MM.1S (cell line): ENCODE results near the gene CBLB.

ENCODE experiments used
- DNase-seq: peaks from one replicate; pipeline ENCODE4 v3.0.0-alpha.2; 2015
- H2AFZ ChIP-seq: fragments of 300-600 bp; sonication (generic); 2 replicates; pipeline ENCODE4 v1.6.0; 2016; ENCODE audit warnings: antibody characterized with exemption, low read length
- H3F3A ChIP-seq: fragments of 300-600 bp; sonication (generic); 2 replicates; pipeline ENCODE4 v1.6.1; 2016; ENCODE audit warnings: mild to moderate bottlenecking, antibody characterized with exemption, low read length, moderate library complexity, mixed read lengths; ENCODE audit not compliant: insufficient read depth
- H3K27ac ChIP-seq: fragments of 300-600 bp; sonication (generic); 2 replicates; pipeline ENCODE4 v1.5.1; 2016; ENCODE audit warnings: mild to moderate bottlenecking, low read length
- H3K27me3 ChIP-seq: fragments of 300-600 bp; sonication (generic); replicated peaks from 2 replicates; pipeline ENCODE4 v1.6.0; 2016; ENCODE audit warnings: low read length; ENCODE audit not compliant: insufficient read depth
- H3K36me3 ChIP-seq: fragments of 300-600 bp; sonication (generic); replicated peaks from 2 replicates; pipeline ENCODE4 v1.6.1; 2016; ENCODE audit warnings: mild to moderate bottlenecking, low read length, mixed read lengths; ENCODE audit not compliant: insufficient read depth
- H3K4me1 ChIP-seq: fragments of 300-600 bp; sonication (generic); 2 replicates; pipeline ENCODE4 v1.6.1; 2016; ENCODE audit warnings: low read length, mixed read lengths
- H3K4me2 ChIP-seq: fragments of 300-600 bp; sonication (generic); 2 replicates; pipeline ENCODE4 v1.6.0; 2016; ENCODE audit warnings: low read depth, low read length
- H3K4me3 ChIP-seq: fragments of 300-600 bp; sonication (generic); 2 replicates; pipeline ENCODE4 v1.5.1; 2016; ENCODE audit warnings: low read length, mixed read lengths
- H3K79me2 ChIP-seq: fragments of 300-600 bp; sonication (generic); 2 replicates; pipeline ENCODE4 v1.6.1; 2016; ENCODE audit warnings: mixed run types, low read length, mixed read lengths
- H3K9ac ChIP-seq: fragments of 300-600 bp; sonication (generic); 2 replicates; pipeline ENCODE4 v1.6.1; 2016; ENCODE audit warnings: low read length, mixed read lengths
- H3K9me2 ChIP-seq: fragments of 300-600 bp; sonication (generic); replicated peaks from 2 replicates; pipeline ENCODE4 v1.6.1; 2016; ENCODE audit warnings: mild to moderate bottlenecking, low read length, mixed read lengths; ENCODE audit not compliant: insufficient read depth
- H3K9me3 ChIP-seq: fragments of 300-600 bp; sonication (generic); replicated peaks from 2 replicates; pipeline ENCODE4 v1.6.1; 2016; ENCODE audit warnings: mild to moderate bottlenecking, low read length, mixed read lengths; ENCODE audit not compliant: insufficient read depth
- H4K20me1 ChIP-seq: fragments of 300-600 bp; sonication (generic); 2 replicates; pipeline ENCODE4 v1.6.1; 2016; ENCODE audit warnings: mild to moderate bottlenecking, low read length, moderate library complexity, mixed read lengths; ENCODE audit not compliant: insufficient read depth
- EZH2 ChIP-seq: fragments of 300-600 bp; sonication (generic); optimal IDR thresholded peaks from 2 replicates; pipeline ENCODE3; 2017; ENCODE audit warnings: low read depth, mild to moderate bottlenecking, antibody characterized with exemption, low read length, mixed read lengths
- EZH2phosphoT487 ChIP-seq: fragments of 300-600 bp; sonication (generic); IDR thresholded peaks from 2 replicates; pipeline ENCODE4 v1.6.1; 2018; ENCODE audit warnings: antibody characterized with exemption, low read length
- TF ChIP-seq, protein P1 (sequence below): fragments of 300-600 bp; sonication (generic); IDR thresholded peaks from 2 replicates; pipeline ENCODE4 v1.5.1; 2016; ENCODE audit warnings: antibody characterized with exemption, low read length, mixed read lengths

CBLB gene

DNA sequence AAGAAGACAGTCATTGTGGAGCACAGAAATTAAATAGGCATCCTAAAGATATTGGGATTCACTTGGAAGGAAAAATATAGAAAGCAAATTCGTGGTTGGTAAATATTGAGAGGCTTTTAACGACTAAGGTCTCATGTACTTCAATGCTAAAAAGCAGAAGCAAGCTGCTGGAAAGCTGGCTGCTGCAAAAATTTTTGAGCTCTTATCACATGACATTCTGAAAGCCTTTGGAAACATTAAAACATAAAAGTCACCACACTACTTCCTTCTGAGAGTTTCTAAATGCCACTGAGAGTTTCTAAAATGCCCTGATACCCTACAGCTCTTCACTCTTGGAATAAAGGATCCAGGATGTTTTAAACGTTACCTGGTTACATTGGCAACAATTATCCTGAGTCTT is 39.0 kb upstream of the CBLB start:
- Histone ChIP-seq H3K9me3 (no peaks in the 10 kb centered on the region), H3K27me3 (peaks cover 3% of the 10 kb centered on the region; the same call in 1 of the 2 replicates), H3F3A (peaks cover 8% of the 10 kb centered on the region), H3K4me2 (0 out of 2 replicates have a peak overlapping the region, but pooled peaks have one; percentile 32), H3K79me2 (no peaks in the 10 kb centered on the region), H3K27ac (no peak overlapping the region), H2AFZ (no peak overlapping the region), H4K20me1 (no peaks in the 10 kb centered on the region; the same call in 1 of the 2 replicates), H3K36me3 (no peaks in the 10 kb centered on the region), H3K9me2 (no peaks in the 10 kb centered on the region), H3K4me1 (peaks cover 10% of the 10 kb centered on the region), H3K4me3 (no peak overlapping the region), H3K9ac (no peak overlapping the region)
- peak; percentile 60 for DNase-seq
- TF ChIP-seq EZH2, result no peak
- no peak for TF ChIP-seq EZH2phosphoT487
- TF ChIP-seq, protein P1, sequence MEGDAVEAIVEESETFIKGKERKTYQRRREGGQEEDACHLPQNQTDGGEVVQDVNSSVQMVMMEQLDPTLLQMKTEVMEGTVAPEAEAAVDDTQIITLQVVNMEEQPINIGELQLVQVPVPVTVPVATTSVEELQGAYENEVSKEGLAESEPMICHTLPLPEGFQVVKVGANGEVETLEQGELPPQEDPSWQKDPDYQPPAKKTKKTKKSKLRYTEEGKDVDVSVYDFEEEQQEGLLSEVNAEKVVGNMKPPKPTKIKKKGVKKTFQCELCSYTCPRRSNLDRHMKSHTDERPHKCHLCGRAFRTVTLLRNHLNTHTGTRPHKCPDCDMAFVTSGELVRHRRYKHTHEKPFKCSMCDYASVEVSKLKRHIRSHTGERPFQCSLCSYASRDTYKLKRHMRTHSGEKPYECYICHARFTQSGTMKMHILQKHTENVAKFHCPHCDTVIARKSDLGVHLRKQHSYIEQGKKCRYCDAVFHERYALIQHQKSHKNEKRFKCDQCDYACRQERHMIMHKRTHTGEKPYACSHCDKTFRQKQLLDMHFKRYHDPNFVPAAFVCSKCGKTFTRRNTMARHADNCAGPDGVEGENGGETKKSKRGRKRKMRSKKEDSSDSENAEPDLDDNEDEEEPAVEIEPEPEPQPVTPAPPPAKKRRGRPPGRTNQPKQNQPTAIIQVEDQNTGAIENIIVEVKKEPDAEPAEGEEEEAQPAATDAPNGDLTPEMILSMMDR, result no peak

DNA sequence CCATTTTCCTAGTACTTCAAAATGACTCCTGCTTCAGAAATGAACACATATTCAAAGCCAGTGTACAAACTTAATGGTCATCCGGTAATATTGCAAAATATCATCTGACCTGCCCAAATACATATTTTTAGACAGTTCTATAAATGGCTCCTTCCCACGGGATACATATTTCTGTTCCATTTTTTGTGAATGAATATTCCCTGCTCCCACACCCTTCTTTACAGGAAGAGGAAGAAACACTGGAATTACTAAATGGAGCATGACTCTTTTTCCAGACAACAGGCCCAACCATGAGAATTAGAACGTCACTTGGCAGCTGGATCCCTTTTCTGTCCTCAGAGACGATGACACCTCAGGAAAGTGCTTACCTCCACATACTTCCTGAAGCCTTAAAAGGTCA is 38.0 kb upstream of the CBLB start:
- H2AFZ ChIP-seq, result no peak overlapping the region
- no peaks in the 10 kb centered on the region for H3K9me3 ChIP-seq
- H3K4me3 ChIP-seq, result no peak overlapping the region
- peaks cover 10% of the 10 kb centered on the region for H3K4me1 ChIP-seq
- peaks cover 3% of the 10 kb centered on the region; the same call in 1 of the 2 replicates for H3K27me3 ChIP-seq
- H3K79me2 ChIP-seq, result no peaks in the 10 kb centered on the region
- H3K9ac ChIP-seq, result no peak overlapping the region
- peaks cover 8% of the 10 kb centered on the region for H3F3A ChIP-seq
- H3K36me3 ChIP-seq, result no peaks in the 10 kb centered on the region
- no peak overlapping the region for H3K4me2 ChIP-seq
- TF ChIP-seq EZH2phosphoT487 (no peak), EZH2 (no peak)
- TF ChIP-seq, protein P1, result no peak
- H3K9me2 ChIP-seq, result no peaks in the 10 kb centered on the region
- no peak overlapping the region for H3K27ac ChIP-seq
- DNase-seq, result no peak
- no peaks in the 10 kb centered on the region; the same call in 1 of the 2 replicates for H4K20me1 ChIP-seq

DNA sequence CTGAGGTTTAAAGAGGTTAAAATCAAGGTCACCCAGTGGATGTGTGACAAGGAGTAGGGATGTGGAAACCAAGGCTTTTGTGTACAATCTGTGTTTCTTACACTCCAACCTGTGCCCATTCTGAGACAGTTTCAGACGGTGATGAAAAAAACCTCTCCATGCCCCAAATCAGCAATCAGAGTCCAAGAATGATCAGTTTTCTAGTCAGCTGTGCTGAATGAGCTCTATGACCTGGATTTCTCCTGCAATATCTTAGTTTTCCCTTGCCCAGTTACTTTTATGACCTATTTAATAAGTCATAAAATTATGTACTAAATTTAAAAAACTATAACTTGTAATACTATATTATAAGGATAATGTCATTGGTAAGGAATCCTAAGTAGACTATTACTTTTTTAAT is 37.5 kb upstream of the CBLB start:
- no peaks in the 10 kb centered on the region; the same call in 1 of the 2 replicates for H4K20me1 ChIP-seq
- no peaks in the 10 kb centered on the region for H3K9me3 ChIP-seq
- H3K9me2 ChIP-seq, result no peaks in the 10 kb centered on the region
- no peaks in the 10 kb centered on the region for H3K79me2 ChIP-seq
- H3K27me3 ChIP-seq, result 0 out of 2 replicates have a peak, but pooled peaks cover 3% of the 10 kb centered on the region
- peaks cover 10% of the 10 kb centered on the region for H3K4me1 ChIP-seq
- TF ChIP-seq EZH2phosphoT487 (no peak), EZH2 (no peak)
- TF ChIP-seq, protein P1, result no peak
- H3K9ac ChIP-seq, result no peak overlapping the region
- peaks cover 8% of the 10 kb centered on the region for H3F3A ChIP-seq
- H2AFZ ChIP-seq, result no peak overlapping the region
- no peak overlapping the region for H3K4me2 ChIP-seq
- H3K4me3 ChIP-seq, result no peak overlapping the region
- no peaks in the 10 kb centered on the region for H3K36me3 ChIP-seq
- H3K27ac ChIP-seq, result no peak overlapping the region
- DNase-seq, result no peak
